T1000 (cell line): Measurements from ENCODE around the gene ANAPC2.

Experiments
- DNase-seq: peaks from one replicate; lab custom pipeline; 2025; ENCODE audit warnings: mixed read lengths; lab: John Stamatoyannopoulos, UW

Gene ANAPC2

DNA sequence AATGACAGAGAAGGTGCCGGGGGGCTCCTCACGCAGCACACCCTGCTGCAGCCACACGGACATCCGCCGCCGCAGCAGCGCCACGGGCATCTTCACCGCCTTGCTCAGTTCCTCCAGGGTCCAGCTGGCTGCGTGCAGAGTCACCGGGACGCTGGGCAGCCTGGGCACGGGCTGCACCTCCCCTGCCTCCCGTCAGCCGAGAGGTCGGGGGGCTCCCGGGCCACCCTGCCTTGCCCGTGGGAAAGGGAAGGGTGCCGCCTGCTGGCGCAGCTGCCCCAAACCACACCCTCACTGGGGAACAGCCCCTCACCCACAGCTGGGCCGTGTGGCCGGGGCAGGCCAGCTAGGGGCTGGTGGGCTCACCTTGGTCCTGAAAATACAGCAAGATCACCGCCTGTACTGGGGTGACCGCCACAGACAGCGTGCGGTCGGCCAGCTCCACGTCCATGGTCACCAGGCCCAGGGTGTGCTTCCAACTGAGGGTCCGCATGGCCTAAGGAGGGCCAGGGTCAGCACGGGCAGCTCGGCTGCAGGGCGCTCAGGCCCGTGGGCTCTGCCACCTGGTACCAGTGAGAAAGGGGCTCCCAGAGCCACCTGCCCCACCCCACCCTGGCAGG lies 12.9 kb downstream of the ANAPC2 start:
- no peak for DNase-seq

DNA sequence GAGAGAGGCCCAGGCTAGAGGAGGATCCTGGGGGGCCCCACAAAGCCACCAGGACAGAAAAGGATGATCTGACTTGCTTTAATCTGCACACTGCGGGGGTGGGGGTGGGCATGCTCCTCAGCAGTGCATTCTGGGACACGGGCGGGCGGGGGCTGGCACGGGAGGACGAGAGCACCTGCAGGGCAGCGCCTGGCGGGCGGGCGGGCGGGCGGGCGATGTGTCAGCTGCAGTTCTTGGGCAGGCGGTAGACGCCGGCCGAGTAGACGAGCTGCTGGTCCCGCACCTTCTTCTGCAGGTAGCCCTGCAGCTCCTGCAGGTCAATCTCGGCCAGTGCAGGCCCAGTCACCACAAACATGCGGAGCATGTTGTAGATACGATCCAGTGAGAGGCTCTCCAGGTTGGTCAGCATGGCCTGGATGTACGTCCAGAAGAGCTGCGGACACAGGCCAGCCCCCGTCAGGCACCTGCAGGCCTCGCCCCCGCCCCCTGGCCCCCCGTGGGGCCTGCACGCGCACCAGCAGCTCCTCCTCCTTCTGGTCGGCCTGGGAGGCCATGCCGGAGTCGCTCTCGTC lies 13.6 kb downstream of the ANAPC2 start:
- DNase-seq: no peak

DNA sequence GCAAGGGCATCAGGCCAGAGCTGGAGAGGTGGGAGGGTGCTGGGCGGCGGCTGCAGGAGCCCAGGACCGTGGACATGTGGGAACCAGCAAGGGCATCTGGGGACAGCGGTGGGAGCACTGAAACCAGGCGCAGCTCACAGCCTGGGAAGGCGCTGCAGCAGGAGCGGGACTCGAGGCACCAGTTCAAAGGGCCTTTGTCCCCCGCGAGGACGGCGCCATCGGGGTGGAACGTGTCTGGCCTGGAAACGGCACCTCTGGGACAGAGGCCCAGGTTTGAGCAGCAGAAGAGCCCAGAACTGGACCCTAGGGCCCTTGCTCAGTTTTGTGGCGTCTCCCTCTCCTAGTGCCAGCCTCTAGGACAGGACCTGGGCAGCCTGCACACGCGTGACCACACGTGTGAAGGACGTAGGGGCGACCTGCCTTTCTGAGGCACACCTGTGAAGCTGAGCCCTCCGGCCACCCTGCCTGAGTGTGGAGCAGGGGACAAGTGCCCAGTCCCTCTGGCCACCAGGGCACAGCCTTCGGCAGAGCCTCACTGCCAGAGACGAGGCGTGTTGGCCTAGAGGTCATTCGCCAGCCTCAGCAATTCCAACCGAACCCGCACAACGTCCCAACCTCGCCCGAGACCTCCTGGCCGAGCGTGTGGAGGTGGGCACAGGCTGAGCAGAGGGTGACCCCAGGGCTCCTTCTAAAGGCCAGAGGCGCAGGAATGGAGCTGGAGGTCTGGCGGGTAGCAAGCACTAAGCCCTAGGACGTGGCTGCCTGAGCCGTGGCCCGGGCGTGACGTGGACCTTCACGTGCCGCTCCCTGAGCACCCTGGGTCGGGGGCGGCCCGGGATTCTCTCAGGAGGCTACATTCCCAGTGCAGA lies 14.3 kb downstream of the ANAPC2 start:
- no peak for DNase-seq

DNA sequence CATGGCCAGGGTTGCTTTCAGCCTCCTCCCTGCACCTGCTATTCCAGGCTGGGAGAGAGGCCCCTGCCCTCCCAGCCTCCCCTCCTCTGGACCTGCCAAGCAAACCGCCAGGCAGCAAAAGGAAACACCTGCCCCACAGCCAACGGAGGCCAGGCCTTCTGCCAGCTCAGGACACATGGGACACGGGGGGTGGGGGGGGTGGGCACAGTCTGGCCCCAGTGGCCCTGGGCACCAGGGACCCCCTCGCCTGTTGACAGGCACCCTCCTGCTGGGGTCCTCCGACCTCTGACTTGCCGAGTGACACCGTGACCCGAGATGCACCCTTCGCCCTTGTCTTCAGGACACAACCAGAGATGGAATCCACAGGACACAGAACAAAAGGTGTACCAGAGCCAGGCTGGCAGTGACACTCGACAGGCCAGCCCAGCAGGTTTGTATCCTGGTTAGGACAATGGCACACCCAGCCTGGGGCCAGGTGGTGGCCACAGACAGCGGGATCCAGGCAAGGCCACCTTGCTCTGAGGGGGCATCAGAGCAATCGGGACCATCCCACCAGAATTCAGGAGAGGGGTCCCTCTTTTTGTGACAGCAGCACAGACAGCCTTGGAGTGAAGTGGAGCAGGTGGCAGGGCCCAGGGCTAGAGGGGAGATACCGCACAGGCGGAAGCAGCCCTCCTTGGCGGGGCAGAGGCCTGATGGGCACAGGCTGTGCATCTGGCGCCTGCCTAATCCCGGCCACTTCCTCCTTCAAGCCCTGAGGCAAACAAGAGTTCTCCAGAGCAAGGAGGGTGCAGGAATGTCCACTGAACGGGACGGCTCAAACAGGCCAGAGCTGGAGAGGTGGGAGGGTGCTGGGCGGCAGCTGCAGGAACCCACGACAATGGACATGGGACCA lies 15.2 kb downstream of the ANAPC2 start:
- DNase-seq: no peak

DNA sequence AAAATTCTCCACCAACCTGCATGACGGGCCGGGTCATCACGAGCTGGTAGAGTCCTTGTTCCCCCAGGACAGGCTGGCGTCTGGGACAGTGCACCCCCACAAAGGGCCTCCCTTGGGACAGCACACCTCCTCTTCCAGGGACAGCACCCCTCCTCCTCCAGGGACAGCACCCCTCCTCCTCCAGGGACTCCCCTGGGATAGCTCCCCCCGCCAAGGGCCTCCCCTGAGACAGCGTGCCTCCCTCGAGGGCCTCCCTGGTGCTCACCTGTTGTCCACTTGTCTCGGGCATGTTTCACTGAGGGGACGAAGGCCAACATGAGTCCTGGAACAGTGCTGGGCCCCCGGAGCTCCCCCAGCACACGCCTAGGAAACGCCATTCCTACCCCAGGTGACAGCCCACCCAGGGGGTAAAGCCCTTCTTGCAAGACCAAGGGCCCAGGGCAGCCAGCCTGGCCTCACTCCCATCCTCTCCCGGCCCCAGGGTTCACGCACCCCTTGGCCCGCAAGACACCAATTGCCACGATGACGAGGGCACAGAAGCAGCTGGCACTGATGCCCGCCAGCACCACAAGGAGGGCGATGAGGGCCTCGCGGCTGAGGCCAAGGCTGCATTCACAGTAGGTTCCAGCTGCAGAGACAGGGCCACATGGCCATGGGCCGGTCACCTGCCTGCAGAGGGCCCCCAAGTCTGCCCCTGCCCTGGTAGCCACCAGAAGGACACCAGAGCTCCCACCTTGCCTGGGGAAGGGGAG lies 17.0 kb downstream of the ANAPC2 start:
- DNase-seq: no peak

DNA sequence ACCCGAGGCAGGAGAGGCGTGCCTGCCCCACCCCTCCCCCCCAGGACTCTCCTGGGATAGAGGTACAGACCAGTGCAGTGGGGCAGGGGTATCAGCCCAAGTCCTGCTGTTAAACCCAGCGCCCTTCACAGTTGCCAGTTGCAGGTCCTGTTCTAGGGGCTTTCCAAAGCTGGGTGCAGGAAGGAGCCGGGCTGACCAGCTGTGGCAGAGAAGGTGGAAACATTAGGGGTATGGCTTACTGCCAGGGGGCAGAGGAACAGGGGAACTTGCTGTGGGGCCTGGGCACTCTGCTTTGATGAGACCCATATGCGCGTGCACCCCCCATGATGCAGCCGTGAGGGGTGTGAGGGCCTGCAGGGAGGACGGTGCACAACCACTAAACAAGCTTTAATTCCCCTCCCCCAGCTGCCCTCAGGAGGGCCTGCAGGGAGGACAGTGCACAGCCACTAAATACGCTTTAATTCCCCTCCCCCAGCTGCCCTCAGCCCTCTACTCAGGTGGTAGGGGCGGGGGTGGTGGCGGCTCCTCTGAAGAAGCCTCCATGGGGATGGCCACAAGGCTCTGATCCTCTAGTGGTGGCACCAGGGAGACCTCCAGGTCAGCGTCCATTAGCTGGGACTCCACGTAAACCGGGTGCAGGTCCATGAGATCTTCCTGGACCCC lies 17.7 kb downstream of the ANAPC2 start:
- no peak for DNase-seq

DNA sequence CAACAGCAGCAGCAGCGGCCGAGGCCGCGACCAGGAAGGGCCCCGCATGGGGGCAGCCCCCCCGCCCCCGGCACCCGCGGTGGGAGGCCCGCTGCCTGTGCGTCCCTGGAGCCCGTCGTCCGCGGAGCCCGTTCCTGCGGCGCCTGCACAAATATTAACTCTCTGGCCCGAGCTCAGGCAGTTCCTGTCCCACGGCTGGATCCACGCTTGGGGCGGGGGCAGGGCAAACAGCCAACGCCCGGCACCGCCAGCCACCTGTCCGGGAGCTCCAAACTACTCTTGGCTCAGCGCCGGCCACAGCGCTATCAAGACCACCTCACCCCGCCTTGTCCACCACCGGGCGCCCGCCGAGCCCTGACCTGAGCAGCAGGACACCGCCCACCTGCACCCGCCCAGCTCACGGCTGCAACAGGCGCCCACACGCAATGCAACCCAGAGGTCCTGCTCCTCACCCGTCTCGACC lies 18.4 kb downstream of the ANAPC2 start, which contains the start of gene LRRC26:
LRRC26 (minus strand) TSS at position 156 of the 463 bp plus-strand sequence; CDS start at position 48, 108 bp downstream.
- DNase-seq: no peak

DNA sequence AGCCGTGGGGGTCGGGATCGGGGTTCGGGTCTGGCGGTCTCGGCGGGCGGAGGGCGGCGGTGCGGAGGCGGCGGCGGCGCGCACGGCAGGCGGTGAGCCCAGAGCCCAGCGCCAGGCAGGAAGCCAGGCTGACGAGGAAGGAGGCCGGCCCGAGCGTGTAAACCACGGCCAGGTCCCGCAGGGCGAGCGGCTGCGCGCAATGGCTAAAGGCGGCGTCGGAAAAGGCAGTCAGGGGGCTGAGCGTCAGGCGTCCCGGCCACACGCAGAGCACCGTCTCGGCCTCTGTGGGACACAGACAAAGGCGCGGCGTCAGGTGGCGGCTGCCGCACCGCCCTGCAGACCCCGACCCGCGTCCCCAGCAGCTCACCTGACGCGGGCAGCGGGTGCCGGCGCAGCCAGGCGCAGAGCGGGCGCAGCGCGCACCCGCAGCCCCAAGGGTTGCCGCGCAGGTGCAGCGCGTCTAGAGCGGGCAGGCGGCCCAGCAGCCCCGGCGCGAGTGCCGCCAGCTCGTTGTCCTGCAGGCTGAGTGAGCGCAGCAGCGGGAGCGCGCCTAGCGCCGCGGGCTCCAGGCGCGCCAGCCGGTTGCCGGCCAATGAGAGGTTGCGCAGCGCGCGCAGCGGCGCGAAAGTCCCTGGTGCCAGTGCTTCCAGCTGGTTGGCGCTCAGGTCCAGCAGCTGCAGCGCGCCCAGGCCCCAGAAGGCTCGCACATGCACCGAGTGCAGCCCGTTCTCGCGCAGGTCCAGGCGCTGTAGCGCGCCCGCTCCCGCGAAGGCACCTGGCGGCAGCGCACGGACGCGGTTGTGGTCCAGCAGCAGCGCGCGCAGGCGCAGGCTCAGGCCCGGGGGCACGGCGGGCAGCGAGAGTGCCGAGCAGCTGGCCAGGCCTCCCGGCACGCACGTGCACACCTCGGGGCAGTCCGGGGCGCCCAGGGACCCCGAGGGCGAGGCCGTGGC lies 19.2 kb downstream of the ANAPC2 start:
- no peak for DNase-seq

DNA sequence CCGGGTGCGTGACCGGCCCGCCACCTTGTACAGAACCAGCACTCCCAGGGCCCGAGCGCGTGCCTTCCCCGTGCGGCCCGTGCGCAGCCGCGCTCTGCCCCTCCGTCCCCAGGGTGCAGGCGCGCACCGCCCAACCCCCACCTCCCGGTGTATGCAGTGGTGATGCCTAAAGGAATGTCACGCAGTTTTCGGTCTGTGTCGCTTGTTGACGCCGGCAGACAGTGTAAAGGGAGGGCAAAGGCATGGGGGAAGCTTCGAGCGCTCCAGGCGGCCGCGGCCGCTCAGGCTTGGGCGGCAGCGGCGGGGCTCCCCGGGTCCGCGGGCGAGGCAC lies 19.8 kb downstream of the ANAPC2 start:
- DNase-seq: no peak

DNA sequence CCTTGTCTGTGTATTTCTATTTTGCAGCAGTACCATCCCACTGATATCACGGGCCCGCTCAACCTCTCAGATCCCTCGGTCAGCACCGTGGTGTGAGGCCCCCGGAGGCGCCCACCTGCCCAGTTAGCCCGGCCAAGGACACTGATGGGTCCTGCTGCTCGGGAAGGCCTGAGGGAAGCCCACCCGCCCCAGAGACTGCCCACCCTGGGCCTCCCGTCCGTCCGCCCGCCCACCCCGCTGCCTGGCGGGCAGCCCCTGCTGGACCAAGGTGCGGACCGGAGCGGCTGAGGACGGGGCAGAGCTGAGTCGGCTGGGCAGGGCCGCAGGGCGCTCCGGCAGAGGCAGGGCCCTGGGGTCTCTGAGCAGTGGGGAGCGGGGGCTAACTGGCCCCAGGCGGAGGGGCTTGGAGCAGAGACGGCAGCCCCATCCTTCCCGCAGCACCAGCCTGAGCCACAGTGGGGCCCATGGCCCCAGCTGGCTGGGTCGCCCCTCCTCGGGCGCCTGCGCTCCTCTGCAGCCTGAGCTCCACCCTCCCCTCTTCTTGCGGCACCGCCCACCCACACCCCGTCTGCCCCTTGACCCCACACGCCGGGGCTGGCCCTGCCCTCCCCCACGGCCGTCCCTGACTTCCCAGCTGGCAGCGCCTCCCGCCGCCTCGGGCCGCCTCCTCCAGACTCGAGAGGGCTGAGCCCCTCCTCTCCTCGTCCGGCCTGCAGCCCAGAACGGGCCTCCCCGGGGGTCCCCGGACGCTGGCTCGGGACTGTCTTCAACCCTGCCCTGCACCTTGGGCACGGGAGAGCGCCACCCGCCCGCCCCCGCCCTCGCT lies 20.4 kb downstream of the ANAPC2 start:
- no peak for DNase-seq

DNA sequence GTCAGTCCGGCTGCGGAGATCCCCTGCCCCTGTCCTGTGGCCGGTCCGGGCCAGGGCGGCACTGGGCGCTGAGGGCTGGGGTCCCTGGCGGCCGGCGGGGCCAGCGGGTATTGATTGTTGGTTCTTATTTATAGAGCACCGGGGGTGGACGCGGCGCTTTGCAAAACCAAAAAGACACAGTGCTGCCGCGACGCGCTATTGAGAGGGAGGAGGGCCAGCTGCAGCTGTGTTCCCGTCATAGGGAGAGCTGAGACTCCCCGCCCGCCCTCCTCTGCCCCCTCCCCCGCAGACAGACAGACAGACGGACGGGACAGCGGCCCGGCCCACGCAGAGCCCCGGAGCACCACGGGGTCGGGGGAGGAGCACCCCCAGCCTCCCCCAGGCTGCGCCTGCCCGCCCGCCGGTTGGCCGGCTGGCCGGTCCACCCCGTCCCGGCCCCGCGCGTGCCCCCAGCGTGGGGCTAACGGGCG lies 21.0 kb downstream of the ANAPC2 start:
- no peak for DNase-seq

DNA sequence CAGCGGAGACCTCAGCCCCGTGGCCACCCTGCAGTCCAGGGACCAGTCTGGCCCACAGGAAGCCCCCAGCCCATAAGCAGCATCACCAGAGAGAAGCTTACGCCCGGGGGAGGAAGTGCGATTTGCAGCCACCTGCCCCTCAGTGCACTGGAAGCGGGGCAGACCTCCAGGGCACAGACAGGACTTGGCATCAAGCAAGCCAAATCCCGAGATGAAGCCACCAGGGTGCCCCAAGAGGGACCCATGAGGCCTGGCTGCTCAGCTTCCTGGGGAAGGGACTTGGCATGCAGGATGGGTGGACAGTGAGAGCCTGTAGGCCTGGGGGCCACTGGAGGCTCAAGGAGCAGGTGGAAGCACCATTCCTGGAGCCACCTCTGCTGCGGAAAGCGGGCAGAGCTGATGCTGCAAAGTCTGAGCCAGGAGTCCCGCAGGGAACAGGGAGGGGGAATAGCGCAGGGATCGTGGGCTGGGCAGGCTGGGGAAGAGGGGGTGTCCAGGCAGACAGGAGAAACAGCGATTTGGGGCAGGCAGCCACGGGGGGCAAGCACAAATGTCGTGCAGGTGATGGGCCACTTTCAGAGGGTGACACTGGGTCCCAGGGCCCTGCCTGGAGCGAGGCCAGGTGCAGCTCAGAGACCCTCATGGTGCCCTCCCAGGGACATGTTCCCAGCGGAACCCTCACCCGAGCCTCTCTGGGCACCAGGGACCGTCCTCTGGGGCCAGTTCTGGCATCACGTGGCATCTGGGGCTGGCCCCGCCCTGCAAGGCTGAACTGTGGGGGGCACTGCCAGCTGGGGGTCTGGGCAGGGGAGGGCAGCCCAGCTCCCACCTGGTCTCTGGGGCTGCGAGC lies 21.8 kb downstream of the ANAPC2 start:
- DNase-seq: no peak

DNA sequence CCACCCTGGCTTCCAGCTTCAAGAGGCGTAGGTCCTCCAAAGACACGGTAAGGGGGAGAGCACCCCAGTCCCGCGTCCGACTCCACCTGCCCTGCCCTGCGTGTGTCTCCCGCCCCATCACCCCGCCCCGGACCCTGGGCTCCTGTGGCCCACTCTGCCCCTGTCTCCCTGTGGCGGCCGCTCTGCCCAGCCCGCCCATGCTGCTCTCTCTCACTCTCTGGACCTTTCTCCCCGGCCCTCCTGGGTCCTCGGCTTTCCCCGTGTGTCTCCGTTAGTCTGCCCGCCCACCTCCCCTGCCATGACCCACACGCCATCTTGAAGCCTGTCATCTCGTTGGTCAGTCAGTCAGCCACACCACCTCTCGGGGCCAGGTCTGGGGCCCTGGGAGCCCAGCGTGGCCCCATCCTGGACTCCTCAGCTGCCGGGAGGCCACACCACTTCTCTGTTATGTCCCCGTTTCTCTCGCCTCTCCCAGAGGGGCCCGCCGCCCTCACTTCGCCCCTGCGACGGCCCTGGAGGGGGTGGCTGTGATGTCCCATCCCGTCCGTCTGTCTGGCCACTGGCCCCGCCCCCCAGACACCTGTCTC lies 23.0 kb downstream of the ANAPC2 start:
- DNase-seq: no peak

DNA sequence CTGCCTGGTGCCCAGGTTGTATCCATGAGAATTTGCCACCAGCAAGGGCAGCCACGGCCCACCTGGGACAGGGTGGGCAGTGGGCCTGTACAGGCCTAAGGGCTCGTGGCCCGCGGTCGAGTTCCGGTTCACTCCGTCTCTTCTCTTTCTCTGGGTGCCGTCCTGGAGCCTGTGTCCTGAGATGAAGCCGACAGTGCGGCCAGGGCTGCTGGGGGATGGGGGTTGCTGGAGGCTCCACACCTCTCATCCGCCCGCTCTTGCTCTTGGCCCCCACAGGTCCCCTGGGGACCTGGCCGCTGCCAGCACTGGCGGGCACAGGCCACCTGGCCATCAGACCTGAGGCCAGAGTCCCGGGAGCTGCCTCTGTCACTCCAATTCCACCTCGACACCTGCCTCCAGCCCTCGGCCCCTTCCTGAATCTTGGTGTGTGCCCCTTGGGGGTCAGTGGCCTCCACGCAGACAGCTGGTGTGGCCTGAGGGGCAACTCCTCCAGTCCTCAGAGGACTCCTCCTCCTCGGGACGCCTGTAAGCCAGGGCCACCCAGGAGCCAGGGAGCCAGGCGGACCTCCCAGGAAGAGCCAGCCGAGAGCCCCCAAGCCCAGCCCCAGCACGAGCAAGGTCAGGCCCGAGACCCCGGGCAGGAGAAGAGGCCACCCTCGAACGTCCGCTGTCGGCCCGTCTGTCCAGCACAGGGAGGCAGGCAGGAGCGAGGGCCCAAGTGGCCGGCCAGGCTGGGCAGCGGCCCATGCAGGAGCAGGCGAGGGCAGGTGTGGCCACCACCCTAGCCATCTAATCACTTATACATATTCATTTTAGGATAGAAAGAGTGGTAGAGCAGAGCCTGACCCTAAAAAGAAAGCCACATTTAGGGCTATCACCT lies 23.8 kb downstream of the ANAPC2 start:
- no peak for DNase-seq

DNA sequence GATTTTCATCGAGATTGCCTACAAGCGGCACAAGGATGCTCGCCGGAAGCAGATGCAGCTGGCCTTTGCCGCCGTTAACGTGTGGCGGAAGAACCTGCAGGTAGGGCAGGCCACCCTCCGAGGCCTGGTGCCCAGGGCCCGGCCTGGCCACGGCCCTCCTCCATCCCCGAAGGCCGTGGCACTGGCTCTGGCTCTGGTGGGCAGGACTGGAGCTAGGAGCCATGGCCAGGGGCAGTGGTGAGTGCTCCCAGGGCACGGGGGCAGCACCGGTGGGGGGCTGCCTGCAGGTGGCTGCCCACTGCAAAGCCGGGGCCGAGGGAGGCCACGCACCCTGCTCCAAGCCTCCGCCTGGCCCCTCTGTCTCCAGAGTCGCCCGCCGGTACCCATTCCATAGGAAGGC lies 24.6 kb downstream of the ANAPC2 start:
- no peak for DNase-seq

DNA sequence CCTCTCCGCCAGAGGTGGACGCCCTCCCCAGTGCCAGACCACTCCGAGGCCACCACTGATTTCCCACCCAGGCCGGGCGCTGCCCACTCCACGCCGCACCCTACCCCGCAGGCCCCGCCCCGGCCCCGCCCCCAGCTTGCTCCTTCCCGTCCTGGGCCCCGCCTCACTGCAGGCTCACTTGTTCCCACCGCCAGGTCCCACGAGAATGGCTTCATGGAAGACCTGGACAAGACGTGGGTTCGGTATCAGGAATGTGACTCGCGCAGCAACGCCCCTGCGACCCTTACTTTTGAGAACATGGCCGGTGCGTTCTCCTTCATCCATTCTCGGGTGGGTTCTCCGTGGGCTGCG lies 25.0 kb downstream of the ANAPC2 start:
- no peak for DNase-seq
